RWPE2 (cell line): ENCODE measurements around the gene ITPKC.

Experiments used
- ATAC-seq: fragments of 200-7000 bp; cut with Tn5 transposase; 3 replicates; pipeline ENCODE4 v1.9.1; 2021; ENCODE audit warnings: low read depth
- DNase-seq: peaks from one replicate; pipeline ENCODE4 v3.0.0-alpha.2; 2020; ENCODE audit warnings: low spot score
- H3K27ac ChIP-seq: fragments of 450-650 bp; 2 replicates; pipeline ENCODE4 v1.5.1; 2017; ENCODE audit warnings: mild to moderate bottlenecking; ENCODE audit not compliant: poor library complexity, severe bottlenecking
- H3K27me3 ChIP-seq: fragments of 250-450 bp; sonication (Bioruptor Pico); 2 replicates; pipeline ENCODE4 v1.5.1; 2021; ENCODE audit warnings: mild to moderate bottlenecking, moderate library complexity; ENCODE audit not compliant: insufficient read depth, poor library complexity, severe bottlenecking
- H3K36me3 ChIP-seq: fragments of 250-450 bp; sonication (Bioruptor Pico); 2 replicates; pipeline ENCODE4 v1.5.1; 2020; ENCODE audit warnings: low read depth, mild to moderate bottlenecking, moderate library complexity
- H3K4me1 ChIP-seq: fragments of 250-450 bp; sonication (Bioruptor Pico); 2 replicates; pipeline ENCODE4 v1.5.1; 2021; ENCODE audit warnings: mild to moderate bottlenecking, moderate library complexity; ENCODE audit not compliant: insufficient read depth, poor library complexity, severe bottlenecking
- H3K4me3 ChIP-seq: fragments of 250-450 bp; sonication (Bioruptor Pico); 2 replicates; pipeline ENCODE4 v1.5.1; 2021; ENCODE audit warnings: mild to moderate bottlenecking, moderate library complexity; ENCODE audit not compliant: severe bottlenecking
- H3K9me3 ChIP-seq: fragments of 250-450 bp; sonication (Bioruptor Pico); 2 replicates; pipeline ENCODE4 v1.5.1; 2021; ENCODE audit warnings: mild to moderate bottlenecking, moderate library complexity; ENCODE audit not compliant: severe bottlenecking
- TF ChIP-seq, protein P1 (sequence below): fragments of 450-650 bp; IDR thresholded peaks from one replicate; pipeline ENCODE4 v1.5.1; 2017; ENCODE audit warnings: mild to moderate bottlenecking, moderate library complexity; ENCODE audit not compliant: poor library complexity, severe bottlenecking

ITPKC gene

DNA sequence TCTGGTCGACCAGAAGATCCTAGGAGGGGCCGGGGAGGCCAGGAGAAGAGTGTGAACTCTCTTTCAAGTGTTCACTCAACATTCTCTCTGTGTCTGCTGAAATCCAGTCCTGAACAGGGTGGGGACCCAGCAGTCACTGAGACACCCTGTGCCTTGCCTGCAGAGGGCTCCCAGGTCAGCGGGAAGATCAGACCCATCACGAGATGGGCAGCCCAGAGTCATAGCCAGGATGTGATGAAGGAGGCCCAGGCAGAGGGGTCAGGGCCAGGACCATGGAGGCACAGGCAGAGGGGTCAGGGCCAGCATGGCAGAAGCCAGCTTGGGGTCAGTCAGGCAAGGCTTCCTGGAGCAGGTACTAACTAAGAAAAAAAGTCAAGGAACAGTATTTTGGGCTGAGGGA, 35.9 kb upstream of the ITPKC start:
- TF ChIP-seq, protein P1, sequence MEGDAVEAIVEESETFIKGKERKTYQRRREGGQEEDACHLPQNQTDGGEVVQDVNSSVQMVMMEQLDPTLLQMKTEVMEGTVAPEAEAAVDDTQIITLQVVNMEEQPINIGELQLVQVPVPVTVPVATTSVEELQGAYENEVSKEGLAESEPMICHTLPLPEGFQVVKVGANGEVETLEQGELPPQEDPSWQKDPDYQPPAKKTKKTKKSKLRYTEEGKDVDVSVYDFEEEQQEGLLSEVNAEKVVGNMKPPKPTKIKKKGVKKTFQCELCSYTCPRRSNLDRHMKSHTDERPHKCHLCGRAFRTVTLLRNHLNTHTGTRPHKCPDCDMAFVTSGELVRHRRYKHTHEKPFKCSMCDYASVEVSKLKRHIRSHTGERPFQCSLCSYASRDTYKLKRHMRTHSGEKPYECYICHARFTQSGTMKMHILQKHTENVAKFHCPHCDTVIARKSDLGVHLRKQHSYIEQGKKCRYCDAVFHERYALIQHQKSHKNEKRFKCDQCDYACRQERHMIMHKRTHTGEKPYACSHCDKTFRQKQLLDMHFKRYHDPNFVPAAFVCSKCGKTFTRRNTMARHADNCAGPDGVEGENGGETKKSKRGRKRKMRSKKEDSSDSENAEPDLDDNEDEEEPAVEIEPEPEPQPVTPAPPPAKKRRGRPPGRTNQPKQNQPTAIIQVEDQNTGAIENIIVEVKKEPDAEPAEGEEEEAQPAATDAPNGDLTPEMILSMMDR: no peak
- Histone ChIP-seq H3K9me3 (no peaks in the 10 kb centered on the region), H3K27ac (no peak overlapping the region), H3K27me3 (no peaks in the 10 kb centered on the region), H3K4me1 (no peaks in the 10 kb centered on the region), H3K36me3 (peaks cover 62% of the 10 kb centered on the region), H3K4me3 (no peak overlapping the region)
- ATAC-seq: no peak
- no peak for DNase-seq

DNA sequence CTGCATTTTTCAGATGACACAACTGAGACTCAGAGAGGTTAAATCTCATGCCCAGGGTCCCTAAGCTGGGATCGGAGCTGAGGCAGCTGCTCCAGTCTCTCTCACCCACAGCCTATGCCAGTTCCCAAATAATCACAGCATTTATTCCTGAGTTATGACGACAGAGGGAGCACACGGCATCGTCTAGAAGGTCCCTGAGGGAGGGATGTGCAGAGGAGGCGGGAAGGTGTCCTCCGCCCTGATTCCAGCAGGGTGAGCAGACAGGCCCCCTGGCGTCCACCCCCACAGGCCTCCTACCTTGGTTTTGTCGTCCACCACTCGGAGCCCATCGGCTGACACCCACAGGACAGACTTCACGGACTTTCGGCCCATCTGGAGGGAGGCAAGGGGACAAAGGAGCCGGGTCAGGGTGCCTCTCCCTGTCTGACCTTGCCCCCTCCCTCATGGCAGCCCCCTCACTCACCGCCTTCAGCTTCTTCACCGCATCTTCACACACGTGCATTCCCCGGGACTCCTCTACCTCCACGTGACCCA, 34.4 kb upstream of the ITPKC start:
- Histone ChIP-seq H3K4me1 (no peaks in the 10 kb centered on the region), H3K4me3 (no peak overlapping the region), H3K27me3 (no peaks in the 10 kb centered on the region), H3K27ac (no peak overlapping the region), H3K36me3 (peaks cover 58% of the 10 kb centered on the region), H3K9me3 (no peaks in the 10 kb centered on the region)
- no peak for ATAC-seq
- TF ChIP-seq, protein P1: no peak
- no peak for DNase-seq

DNA sequence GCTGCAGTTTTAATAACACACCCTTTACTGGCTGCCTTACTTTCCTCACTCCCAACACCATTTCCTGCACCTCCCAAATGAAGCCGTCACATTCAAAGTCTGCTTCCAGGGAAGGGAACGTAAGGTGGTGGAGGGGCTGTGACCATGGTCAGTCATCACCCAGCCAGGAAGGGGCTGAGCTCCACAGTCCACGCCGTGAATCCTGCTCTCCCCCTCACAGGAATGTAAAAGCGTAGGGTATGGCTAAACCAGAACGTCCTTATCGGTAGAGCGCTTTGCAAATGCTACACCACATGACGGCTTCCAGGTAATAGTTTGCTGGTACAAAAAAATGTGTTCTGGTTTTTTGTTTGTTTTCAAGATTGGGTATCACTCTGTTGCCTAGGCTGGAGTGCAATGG, 33.5 kb upstream of the ITPKC start:
- Histone ChIP-seq H3K27ac (no peak overlapping the region), H3K4me1 (no peaks in the 10 kb centered on the region), H3K4me3 (no peak overlapping the region), H3K27me3 (no peaks in the 10 kb centered on the region), H3K9me3 (no peaks in the 10 kb centered on the region), H3K36me3 (peaks cover 48% of the 10 kb centered on the region)
- DNase-seq (no peak), ATAC-seq (no peak)
- TF ChIP-seq, protein P1: no peak

DNA sequence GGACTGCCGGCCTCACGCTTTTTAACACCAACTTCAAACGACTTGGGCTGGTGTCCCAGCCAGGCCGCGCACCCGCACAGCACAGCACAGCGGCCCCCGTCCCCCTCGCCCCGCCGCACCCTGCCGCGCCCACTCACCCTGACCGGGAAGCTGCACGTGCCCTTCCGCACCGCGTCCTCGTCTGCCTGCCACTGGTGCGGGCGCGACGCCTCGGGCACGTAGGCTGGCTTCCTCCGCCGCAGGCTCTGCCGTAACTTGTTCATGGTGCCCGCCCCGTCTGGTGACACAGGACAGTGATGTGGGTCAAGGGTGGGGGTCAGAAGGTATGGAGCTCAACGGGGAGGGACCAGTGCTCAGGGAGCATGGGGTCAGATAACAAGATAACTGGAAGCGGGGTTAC, 32.6 kb upstream of the ITPKC start:
- no peaks in the 10 kb centered on the region for H3K9me3 ChIP-seq
- no peak overlapping the region for H3K27ac ChIP-seq
- DNase-seq: no peak
- no peaks in the 10 kb centered on the region for H3K4me1 ChIP-seq
- TF ChIP-seq, protein P1: no peak
- no peaks in the 10 kb centered on the region for H3K27me3 ChIP-seq
- no peak for ATAC-seq
- no peak overlapping the region for H3K4me3 ChIP-seq
- peaks cover 40% of the 10 kb centered on the region for H3K36me3 ChIP-seq

DNA sequence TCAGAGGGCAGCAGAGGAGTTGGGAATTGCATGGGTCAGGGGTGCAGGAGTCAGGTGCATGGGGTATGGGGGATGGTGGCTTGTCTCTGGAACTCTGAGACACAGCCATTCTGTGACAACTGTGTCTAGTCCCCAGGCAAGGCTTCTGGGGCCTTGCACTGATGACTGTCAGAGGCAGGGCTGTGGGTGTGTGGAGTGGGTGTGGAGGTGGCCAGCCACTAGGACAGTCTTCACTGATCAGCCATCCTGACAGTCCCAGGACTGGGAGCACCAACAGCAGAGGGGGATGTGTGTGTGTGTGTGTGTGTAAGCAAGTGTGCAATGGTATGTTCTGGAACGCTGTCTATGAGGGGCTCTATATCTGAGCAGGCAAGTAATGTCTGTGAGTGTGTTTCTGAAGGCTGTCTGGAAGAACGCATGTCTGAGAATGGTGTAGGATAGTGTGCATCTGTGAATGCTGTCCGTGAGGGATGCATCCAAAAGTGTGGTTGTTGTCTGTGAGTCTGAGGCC, 31.8 kb upstream of the ITPKC start:
- no peak for ATAC-seq
- Histone ChIP-seq H3K27me3 (no peaks in the 10 kb centered on the region), H3K36me3 (peaks cover 36% of the 10 kb centered on the region), H3K27ac (no peak overlapping the region), H3K4me3 (no peak overlapping the region), H3K4me1 (no peaks in the 10 kb centered on the region), H3K9me3 (no peaks in the 10 kb centered on the region)
- TF ChIP-seq, protein P1: no peak
- DNase-seq: no peak
